CD4-positive, alpha-beta T cell treated with Interleukin-4 for 4 hours (primary cell): ENCODE results near the gene MED8.
A peak's percentile ranks its signal among the peaks of the same experiment; 100 is the strongest.

Experiments
- DNase-seq: peaks from one replicate; pipeline ENCODE4 v3.0.0-alpha.2; 2020

The MED8 gene

DNA sequence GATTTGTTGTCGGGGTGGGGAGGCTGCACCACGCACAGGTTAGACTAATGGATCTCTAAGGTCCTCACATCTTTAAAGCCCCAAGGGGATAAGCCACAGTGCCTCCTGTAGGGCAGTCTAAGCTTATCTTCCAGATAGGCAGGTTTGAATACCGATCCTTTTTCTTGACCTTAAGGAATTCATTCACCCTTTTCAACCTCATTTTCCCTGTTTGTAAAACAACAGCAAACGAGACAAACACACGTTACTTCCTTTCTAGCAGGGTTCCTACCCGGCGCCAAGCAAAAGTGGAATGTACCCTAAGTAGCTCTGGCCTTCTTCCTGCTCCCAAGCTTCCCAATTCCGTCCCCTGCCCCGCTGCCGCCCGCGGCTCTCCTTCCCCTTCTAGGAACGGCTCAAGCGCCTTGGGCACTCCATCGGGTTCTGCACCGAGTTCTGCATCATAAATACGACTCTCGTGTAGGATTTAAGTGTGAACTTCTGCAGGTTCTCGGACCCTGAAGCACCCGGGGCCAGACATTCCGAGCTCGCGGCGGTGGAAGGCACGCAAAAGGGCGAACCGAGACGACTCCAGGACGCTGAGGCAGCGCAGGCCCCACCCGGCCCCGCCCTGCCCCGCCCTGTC is 31.4 kb downstream of the MED8 start:
- DNase-seq = peak; percentile 18

DNA sequence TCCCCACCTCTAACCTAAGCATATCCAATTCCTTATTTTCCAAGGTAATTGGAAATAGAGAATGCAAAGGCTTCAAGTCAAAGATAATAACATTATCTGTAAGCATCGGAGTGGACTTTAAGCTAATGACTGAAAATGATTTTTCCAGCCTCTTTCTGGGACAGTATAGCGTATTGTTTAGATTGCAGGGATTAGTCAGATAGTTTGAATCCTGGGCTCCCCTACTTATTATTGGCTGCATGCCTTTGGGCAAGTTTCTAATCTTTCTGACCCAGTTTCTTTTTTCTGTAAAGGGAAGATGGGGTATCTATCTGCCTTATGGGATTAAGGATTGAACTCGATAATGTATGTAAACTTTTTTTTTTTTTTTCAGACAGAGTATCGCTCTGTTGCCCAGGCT is 32.3 kb downstream of the MED8 start:
- DNase-seq = no peak

DNA sequence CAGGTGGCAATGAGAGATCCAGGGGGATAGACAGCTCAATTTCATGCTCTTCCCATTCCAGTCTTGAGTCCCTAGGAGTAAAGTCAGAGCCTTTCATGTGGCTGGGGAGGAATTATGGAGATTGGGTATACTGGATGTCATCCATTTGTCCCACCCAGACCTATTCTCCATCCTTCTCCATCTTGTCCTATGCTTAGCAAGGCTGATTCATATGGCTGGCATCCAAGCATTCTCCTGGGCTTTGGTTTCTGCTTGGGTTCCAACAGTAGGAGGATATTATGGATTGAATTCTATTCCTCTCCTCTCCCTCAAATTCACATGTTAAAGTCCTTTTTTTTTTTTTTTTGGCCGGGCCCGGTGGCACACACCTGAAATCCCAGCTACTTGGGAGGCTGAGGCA is 34.7 kb downstream of the MED8 start:
- no peak for DNase-seq

DNA sequence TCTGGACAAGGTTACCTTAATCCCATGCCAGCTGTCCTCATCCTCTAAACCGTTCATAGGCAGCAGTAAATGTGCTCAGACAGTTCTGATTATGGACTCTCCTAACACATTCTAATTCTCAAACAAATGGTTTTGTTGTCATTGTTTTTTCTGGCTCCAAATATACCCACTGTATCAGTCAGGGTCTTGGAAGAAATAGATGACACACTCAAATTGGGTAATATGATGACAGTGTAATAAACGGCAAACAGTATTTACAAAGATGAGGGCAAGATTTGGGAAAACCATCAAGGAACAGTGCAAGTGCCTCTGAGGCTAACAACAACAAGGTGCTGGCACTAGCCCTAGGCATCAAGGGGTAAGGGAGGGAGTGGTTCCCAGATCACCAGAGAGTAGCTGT is 35.1 kb downstream of the MED8 start:
- no peak for DNase-seq

DNA sequence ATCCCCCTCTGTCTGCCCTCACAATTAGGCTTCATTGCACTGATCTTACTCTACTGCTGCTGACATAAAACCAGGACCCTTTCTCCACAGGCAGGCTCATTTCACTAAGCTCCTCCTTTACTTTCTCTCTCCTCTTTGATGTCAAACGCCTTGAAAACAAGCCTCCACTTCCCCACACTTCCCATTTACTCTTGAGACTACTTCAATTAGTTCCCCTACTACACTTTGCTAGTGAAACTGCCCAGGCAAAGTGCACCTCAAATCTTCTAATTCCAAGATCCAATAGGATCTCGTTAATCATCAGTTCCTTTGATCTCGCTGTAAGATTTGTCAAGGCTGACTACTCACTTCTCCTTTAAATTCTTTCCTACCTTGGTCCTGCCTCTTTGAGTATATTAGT is 36.7 kb downstream of the MED8 start:
- DNase-seq = no peak

DNA sequence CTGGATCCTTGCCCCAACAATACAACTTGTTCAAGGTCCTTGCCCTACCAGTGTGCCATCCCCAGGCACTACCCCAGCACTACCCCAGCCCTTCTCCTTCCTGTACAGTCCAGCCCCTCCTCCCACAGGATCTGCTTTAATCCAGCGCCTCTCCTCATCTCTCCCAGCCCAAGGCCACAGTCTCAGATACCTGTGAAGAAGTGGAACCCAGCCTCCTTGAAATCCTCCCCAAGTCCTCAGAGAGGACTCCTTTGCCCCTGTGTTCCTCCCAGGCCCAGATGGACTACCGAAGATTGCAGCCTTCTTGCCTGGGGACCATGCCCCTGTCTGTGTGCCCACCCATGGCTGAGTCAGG is 37.3 kb downstream of the MED8 start:
- no peak for DNase-seq

DNA sequence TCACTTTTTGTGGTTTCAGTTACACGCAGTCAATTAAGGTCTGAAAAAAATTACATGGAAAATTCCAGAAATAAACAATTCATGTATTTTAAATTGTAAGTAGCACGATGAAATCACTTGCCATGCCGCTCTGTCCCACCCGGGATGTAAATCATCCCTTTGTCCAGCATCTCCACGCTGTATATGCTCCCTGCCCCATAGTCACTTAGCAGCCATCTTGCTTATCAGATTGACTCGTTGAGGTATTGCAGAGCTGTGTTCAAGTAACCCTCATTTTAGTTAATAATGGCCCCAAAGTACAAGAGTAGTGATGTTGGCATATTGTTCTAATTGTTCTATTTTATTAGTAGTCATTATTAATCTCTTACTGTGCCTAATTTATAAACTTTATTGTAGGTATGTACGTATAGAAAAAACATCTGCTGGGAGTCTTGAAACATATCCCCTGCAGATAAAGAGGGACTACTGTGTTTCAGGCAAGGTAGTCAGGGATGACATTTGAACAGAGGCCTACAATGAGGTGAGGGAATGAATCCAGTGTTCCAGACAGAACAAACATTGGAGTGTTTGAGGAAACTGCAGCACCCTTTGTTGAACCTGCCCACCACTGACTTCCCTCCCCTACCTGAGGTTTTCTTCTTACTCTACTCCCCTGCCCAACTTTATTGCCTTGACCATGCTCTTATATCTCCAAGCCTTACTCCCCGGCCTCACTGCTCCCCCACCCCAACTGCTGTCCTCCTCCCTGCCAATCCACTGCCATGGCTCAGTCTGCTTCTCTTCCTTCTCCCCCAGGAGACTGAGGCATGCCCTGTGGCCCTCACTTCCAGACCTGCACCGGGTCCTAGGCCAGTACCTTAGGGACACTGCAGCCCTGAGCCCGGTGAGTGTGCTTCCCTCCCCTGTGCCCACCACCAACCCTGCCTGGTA is 37.9 kb downstream of the MED8 start:
- no peak for DNase-seq

DNA sequence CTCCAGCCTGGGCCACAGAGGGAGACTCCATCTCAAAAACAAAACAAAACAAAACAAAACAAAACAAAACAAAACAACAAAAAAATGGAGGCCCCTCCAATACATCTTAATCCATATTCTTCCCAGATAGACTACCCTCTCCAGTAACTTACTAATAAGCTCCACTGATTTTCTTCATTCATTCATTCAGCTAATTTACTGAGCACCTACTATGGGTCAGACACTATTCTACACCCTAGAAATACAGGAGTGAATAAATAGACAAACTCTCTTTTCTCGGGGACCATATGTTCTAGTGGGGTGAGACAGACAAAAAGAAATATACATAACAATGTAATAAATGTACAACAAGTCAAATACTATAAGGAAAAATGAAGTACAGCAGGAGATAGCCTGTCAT is 38.6 kb downstream of the MED8 start:
- DNase-seq = no peak

DNA sequence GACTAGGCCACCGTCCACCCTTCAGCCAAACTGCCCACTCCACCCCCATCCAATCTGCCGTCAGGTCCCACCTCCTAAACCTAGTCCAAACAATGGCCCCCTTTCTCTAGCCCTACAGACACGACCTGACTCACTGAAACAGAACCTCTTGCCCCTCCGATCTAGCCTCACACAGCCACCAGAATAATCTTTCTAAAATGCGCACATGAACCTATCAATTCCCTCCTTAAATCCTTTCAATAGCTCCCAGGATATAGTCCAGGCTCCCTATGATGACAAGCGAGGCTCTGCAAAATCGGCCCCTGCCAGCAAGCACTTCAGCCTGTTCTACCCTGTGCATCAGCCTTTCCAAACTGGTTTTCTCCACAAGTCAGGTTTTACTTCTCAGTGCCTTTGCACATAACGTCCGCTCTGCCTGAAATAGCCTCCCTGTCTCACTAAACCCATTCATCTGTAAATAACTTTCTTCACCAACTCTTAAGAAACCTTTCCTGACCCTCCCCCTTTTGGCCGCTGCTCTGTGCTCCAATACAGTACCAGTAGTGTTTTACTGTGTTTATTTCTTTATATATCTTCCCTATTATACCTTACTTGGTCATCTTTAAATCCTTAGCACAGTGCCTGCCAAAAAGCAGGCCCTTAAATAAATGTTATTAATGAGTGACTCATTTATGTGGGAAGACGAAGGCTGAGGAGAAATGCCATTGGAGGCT is 39.9 kb downstream of the MED8 start:
- DNase-seq = no peak

DNA sequence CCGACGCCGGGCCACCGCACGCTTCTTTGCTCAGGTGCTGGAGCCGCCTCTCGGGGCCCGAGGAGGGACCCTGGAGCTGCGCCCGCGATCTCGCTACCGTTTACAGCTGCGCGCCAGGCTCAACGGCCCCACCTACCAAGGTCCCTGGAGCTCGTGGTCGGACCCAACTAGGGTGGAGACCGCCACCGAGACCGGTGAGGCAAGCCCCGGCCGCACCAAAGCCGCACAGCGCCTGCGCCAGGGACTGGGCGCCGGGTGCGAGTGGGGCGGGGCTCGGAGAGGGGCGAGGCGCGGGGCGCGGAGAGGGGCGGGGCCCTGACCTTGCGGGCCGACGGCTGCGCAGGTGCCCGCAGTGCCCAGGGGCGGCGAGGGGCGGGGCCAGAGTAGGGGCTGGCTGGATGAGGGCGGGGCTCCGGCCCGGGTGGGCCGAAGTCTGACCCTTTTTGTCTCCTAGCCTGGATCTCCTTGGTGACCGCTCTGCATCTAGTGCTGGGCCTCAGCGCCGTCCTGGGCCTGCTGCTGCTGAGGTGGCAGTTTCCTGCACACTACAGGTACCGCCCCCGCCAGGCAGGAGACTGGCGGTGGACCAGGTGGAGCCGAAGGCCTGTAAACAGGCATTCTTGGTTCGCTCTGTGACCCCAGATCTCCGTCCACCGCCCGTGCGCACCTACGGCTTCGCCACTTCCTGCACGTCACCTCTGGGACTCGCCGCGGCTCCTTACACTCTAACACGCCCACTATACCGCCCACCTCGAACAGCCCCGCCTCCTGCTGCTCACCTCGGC is 40.6 kb downstream of the MED8 start:
- peak; percentile 60 for DNase-seq

DNA sequence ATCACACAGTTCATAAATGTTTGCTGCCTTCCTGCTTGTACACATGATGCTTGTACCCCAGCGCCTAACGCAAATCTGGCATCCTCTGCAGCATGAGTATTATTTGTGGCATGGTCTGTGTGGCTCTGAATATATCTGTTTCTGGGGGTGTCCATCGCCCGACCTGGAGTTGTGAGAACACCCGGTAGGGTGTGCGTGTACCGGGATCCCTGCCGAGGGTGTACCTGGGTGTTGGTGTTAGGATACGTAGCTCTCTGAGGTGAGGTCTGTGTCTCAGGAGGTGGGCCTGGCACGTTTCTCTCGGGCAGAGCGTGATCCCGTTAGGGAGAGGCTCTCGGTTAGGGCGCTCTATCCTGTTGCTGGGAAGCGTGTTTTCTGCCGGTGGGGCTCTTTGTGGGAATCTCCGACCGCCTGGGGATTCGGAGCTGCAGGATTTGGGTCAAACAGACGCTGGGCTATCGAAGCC is 41.2 kb downstream of the MED8 start:
- no peak for DNase-seq

DNA sequence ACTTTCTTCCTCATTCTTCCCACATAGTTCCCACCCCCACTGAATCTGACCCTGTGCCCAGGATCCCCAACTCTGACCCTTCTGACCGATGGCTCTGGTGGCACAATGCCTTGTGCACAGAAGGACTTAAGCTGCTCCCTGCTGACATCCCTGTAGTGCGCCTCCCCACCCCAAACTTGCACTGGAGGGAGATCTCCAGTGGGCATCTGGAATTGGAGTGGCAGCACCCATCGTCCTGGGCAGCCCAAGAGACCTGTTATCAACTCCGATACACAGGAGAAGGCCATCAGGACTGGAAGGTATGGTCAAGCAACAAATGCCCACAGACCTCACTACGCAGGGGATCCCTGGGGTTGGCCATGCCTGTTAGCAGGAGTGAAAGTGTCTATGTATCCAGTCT is 43.0 kb downstream of the MED8 start:
- no peak for DNase-seq

DNA sequence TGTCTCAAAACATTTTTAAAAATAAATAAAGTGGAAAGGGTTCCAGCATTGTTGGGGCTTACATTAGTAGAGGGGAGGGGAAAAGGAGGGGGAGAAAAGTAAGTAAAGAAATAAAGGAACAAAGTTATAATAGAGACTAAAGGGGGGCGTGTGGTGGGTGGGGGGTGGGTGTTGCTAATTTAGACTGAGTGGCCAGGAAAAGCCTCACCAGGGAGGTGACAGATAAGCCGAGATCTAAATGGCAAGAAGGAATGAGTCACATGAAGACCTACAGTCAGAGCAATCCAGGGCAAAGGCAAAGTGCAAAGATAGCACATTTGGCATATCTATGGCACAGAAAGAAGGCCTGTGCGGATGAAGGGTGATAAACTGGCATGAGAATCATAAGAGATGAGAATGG is 44.5 kb downstream of the MED8 start:
- no peak for DNase-seq

DNA sequence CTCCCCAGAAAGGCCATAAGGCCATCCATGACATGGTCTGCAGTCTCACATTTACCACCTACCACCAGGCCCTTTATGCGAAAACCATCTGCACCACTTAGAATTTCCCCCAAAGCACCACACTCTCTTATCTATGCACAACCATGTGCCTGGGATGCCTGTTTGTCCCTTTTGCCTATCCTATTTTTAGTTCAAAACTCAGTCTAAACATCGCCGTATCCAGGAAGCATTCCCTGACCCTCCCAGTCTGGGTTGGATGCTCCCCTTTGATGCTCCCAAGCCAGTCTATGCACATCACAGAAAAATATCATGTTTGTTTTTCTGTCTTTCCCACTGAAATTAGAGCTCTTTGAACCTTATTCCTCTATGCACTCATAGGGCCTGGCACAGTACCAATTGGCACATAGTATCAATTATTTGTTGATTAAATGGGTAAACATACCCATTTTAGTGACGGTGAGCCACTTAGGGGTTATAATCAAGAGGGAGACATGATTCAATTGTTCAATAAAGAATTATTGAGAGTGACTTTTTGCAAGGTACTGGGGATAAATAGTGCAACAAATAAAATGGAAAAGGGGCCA is 45.2 kb downstream of the MED8 start:
- DNase-seq = no peak

DNA sequence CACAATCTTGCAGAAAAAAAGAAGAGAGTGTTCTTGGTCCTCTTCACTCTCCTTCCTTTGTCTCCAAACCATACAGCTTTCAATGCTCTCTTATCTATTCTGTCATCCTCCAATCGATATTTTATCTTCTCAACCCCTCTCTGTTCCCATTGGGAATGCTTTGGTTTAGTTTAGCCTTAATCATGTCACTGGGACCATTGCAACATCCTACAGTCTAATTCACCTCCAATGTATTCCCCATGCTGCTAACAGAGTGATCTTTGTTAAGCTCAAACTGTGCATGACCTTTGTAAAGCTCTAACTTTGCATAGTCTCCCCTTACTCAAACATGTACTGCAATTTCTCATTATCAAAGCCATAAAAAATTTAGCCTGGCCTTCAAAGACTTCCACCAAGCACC is 49.0 kb downstream of the MED8 start:
- no peak for DNase-seq

DNA sequence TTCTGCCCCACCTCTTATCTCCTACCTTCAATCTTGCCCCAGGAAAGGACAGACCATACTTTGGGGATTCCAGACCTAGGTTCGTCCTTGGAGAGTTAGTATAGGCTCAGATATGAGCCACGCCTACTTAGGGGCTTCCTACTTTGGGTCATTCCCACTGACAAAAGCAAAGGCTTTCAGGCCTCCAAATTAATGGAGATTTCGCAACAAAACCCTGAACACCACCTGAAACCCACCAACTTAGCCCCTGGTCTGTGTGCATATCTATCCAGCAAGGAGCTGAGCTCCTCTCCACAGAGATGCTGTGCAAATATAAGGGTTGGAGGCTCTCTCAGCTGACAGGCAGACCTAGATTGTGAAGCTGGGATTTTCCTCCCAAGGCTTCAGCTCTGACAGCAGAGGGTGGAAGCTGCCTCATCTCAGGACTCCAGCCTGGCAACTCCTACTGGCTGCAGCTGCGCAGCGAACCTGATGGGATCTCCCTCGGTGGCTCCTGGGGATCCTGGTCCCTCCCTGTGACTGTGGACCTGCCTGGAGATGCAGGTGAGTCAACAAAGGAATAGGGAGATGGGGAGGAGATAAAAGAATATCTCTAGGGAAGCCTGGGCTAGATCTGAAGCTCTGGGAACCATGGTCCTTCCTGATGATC is 49.9 kb downstream of the MED8 start:
- no peak for DNase-seq

DNA sequence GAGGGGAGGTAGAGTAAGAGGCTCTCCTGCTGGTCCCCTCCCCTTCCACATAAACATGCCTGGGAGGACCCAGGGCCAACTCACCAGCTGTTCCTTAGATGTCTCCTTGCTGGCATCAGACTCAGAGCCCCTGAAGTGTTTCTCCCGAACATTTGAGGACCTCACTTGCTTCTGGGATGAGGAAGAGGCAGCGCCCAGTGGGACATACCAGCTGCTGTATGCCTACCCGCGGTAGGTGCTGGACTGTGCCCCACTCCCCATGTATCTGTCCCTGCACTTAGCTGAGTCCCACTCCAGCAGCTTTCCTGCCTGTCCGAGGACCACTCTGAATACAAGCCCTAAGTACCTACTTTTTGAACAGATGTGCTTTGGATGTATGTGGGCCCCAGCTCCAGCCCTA is 51.6 kb downstream of the MED8 start:
- DNase-seq = no peak

DNA sequence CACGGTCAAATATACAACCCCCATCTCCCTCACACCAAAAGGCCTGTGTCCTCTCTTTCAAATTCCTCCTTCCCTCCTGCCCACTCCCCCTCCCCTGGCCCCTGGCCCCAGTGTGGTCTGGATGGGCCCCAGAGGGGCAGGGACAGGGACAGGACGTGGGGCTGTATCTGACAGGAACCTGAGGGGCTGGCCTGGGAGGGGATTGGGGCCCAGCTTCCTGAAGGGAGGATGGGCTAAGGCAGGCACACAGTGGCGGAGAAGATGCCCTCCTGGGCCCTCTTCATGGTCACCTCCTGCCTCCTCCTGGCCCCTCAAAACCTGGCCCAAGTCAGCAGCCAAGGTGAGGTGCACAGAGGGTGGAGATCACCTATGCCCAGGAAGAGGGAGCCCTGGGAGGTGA is 52.0 kb downstream of the MED8 start, which contains the start of gene MPL:
Gene MPL (plus strand): TSS at position 231 of the 400 bp plus-strand sequence. CDS start 31 bp downstream, at position 262.
- DNase-seq = no peak

DNA sequence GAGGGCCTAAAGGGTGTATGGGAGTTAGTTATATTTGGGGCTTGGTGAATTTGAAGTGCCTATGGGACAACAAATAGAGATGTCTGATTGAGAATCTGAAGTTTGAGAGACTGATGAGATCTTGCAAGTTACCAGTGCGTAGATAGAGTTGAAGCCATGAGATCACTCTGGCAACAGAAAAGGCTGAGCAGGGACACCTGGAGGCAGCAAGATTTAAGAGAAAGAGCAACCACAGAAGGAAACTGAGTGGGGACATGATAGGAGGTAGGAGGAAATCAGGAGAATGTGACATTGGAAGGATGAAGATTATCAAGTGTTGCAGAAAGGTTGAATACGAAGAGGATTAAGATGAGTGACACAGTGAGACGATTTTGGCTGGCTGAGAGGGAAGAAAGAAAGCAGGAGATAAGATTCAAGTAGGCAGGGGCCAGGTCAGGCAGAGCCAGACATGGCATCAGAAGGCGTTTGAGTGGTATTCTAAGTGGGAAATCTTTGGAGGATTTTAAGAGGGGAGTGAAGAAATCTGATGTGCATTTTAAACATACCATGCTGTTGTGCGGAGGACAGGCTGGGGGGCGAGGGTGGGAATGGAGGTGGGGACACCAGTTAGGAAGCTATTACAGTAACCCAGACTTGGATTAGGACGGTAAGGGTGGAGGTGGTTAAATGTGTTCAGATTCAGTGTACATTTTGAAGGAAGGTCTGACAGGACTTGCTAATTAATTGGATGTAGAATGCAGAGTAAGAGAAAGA is 55.0 kb downstream of the MED8 start:
- DNase-seq = no peak
